ENCODE measurements around the gene PRKAA1. TPM values are rescaled to one million over a fixed set of nuclear protein-coding genes. Genes with fewer than 3 reads are reported as not detected.

Gene PRKAA1
- total and polyA plus RNA-seq, 4 donors, result 20.5 to 104 (median 76.2) TPM

GRCh38 chr5:40779561-40779960, 18.6 kb downstream of the PRKAA1 start:
- intact Hi-C loops (cut with DNase I), result no loop called here
- no peaks in the 10 kb centered on the region for H3K9me3 ChIP-seq (ENCODE audit: control insufficient read depth, low read length)
- H3K27me3 ChIP-seq (ENCODE audit: control insufficient read depth in 1 of 2, insufficient read depth in 2 of 2, low read length in 1 of 2), result no peaks in the 10 kb centered on the region
- peaks cover 0 to 3% of the 10 kb centered on the region in 2 donors for H3K36me3 ChIP-seq (ENCODE audit: control insufficient read depth in 1 of 2, insufficient read depth in 2 of 2, low read length in 1 of 2)
- peaks cover 0 to 1% of the 10 kb centered on the region in 2 donors for H3K4me1 ChIP-seq (ENCODE audit: control insufficient read depth in 1 of 2, insufficient read depth in 2 of 2, low read length in 2 of 2)
- WGBS, 2 donors, result 94% methylated on average over 6 of the region's 6 CpGs
- H3K4me3 ChIP-seq (ENCODE audit: low read length in 2 of 2), result no peak overlapping the region
- no peak for ATAC-seq (ENCODE audit: low FRiP score)
- no peak overlapping the region for H3K27ac ChIP-seq (ENCODE audit: low read depth in 1 of 2, low read length in 2 of 2)
- DNase-seq, result no peak

- H3K27me3 ChIP-seq (ENCODE audit: control insufficient read depth in 1 of 2, insufficient read depth in 2 of 2, low read length in 1 of 2), result no peaks in the 10 kb centered on the region
- 95 to 97% methylated on average over 1 of the region's 1 CpG for WGBS, 2 donors
- DNase-seq, result no peak
- peaks cover 0 to 1% of the 10 kb centered on the region in 2 donors for H3K4me1 ChIP-seq (ENCODE audit: control insufficient read depth in 1 of 2, insufficient read depth in 2 of 2, low read length in 2 of 2)
- no peak overlapping the region for H3K27ac ChIP-seq (ENCODE audit: low read depth in 1 of 2, low read length in 2 of 2)
- H3K36me3 ChIP-seq (ENCODE audit: control insufficient read depth in 1 of 2, insufficient read depth in 2 of 2, low read length in 1 of 2), result peaks cover 0 to 3% of the 10 kb centered on the region in 2 donors
- no peak overlapping the region for H3K4me3 ChIP-seq (ENCODE audit: low read length in 2 of 2)
- H3K9me3 ChIP-seq (ENCODE audit: control insufficient read depth, low read length), result no peaks in the 10 kb centered on the region
- intact Hi-C loops (cut with DNase I), result no loop called here
- no peak for ATAC-seq (ENCODE audit: low FRiP score)
Observed at GRCh38 chr5:40778133-40778532, 20.0 kb downstream of the PRKAA1 start.

- Histone ChIP-seq H3K4me1 (ENCODE audit: control insufficient read depth in 1 of 2, insufficient read depth in 2 of 2, low read length in 2 of 2) (no peaks in the 10 kb centered on the region), H3K27ac (ENCODE audit: low read depth in 1 of 2, low read length in 2 of 2) (no peak overlapping the region), H3K9me3 (ENCODE audit: control insufficient read depth, low read length) (no peaks in the 10 kb centered on the region), H3K27me3 (ENCODE audit: control insufficient read depth in 1 of 2, insufficient read depth in 2 of 2, low read length in 1 of 2) (no peaks in the 10 kb centered on the region), H3K36me3 (ENCODE audit: control insufficient read depth in 1 of 2, insufficient read depth in 2 of 2, low read length in 1 of 2) (peaks cover 0 to 3% of the 10 kb centered on the region in 2 donors), H3K4me3 (ENCODE audit: low read length in 2 of 2) (no peak overlapping the region)
- DNase-seq (no peak), ATAC-seq (ENCODE audit: low FRiP score) (no peak)
- intact Hi-C loops (cut with DNase I), result no loop called here
- WGBS, 2 donors, result 85 to 93% methylated on average over 1 of the region's 1 CpG
Observed at GRCh38 chr5:40776658-40776977, 21.6 kb downstream of the PRKAA1 start.

GRCh38 chr5:40775846-40776657, 22.1 kb downstream of the PRKAA1 start:
- no peak for DNase-seq
- 56 to 57% methylated on average over 6 of the region's 6 CpGs for WGBS, 2 donors
- no peak overlapping the region for H3K27ac ChIP-seq (ENCODE audit: low read depth in 1 of 2, low read length in 2 of 2)
- H3K4me3 ChIP-seq (ENCODE audit: low read length in 2 of 2), result no peak overlapping the region
- H3K4me1 ChIP-seq (ENCODE audit: control insufficient read depth in 1 of 2, insufficient read depth in 2 of 2, low read length in 2 of 2), result no peaks in the 10 kb centered on the region
- H3K27me3 ChIP-seq (ENCODE audit: control insufficient read depth in 1 of 2, insufficient read depth in 2 of 2, low read length in 1 of 2), result no peaks in the 10 kb centered on the region
- no peak for ATAC-seq (ENCODE audit: low FRiP score)
- peaks cover 0 to 3% of the 10 kb centered on the region in 2 donors for H3K36me3 ChIP-seq (ENCODE audit: control insufficient read depth in 1 of 2, insufficient read depth in 2 of 2, low read length in 1 of 2)
- intact Hi-C loops (cut with DNase I), result no loop called here
- no peaks in the 10 kb centered on the region for H3K9me3 ChIP-seq (ENCODE audit: control insufficient read depth, low read length)

GRCh38 chr5:40775085-40775845, 22.9 kb downstream of the PRKAA1 start:
- WGBS, 2 donors, result 60 to 83% methylated on average over 4 of the region's 4 CpGs
- DNase-seq (no peak), ATAC-seq (ENCODE audit: low FRiP score) (no peak)
- intact Hi-C loops (cut with DNase I), result no loop called here
- no peaks in the 10 kb centered on the region for H3K4me1 ChIP-seq (ENCODE audit: control insufficient read depth in 1 of 2, insufficient read depth in 2 of 2, low read length in 2 of 2)
- H3K36me3 ChIP-seq (ENCODE audit: control insufficient read depth in 1 of 2, insufficient read depth in 2 of 2, low read length in 1 of 2), result peaks cover 0 to 3% of the 10 kb centered on the region in 2 donors
- H3K4me3 ChIP-seq (ENCODE audit: low read length in 2 of 2), result no peak overlapping the region
- H3K27me3 ChIP-seq (ENCODE audit: control insufficient read depth in 1 of 2, insufficient read depth in 2 of 2, low read length in 1 of 2), result no peaks in the 10 kb centered on the region
- no peaks in the 10 kb centered on the region for H3K9me3 ChIP-seq (ENCODE audit: control insufficient read depth, low read length)
- no peak overlapping the region for H3K27ac ChIP-seq (ENCODE audit: low read depth in 1 of 2, low read length in 2 of 2)

GRCh38 chr5:40774623-40775022, 23.6 kb downstream of the PRKAA1 start:
- WGBS, 2 donors, result 92 to 93% methylated on average over 1 of the region's 1 CpG
- no peak for ATAC-seq (ENCODE audit: low FRiP score)
- peaks cover 0 to 3% of the 10 kb centered on the region in 2 donors for H3K36me3 ChIP-seq (ENCODE audit: control insufficient read depth in 1 of 2, insufficient read depth in 2 of 2, low read length in 1 of 2)

GRCh38 chr5:40770764-40771163, 27.4 kb downstream of the PRKAA1 start:
- no peaks in the 10 kb centered on the region for H3K36me3 ChIP-seq (ENCODE audit: control insufficient read depth in 1 of 2, insufficient read depth in 2 of 2, low read length in 1 of 2)
- H3K4me1 ChIP-seq (ENCODE audit: control insufficient read depth in 1 of 2, insufficient read depth in 2 of 2, low read length in 2 of 2), result no peaks in the 10 kb centered on the region
- no peak for DNase-seq
- no peaks in the 10 kb centered on the region for H3K27me3 ChIP-seq (ENCODE audit: control insufficient read depth in 1 of 2, insufficient read depth in 2 of 2, low read length in 1 of 2)
- WGBS, 2 donors, result 95 to 99% methylated on average over 5 of the region's 5 CpGs
- intact Hi-C loops (cut with DNase I), result no loop called here
- no peaks in the 10 kb centered on the region for H3K9me3 ChIP-seq (ENCODE audit: control insufficient read depth, low read length)
- H3K27ac ChIP-seq (ENCODE audit: low read depth in 1 of 2, low read length in 2 of 2), result no peak overlapping the region
- no peak for ATAC-seq (ENCODE audit: low FRiP score)
- H3K4me3 ChIP-seq (ENCODE audit: low read length in 2 of 2), result no peak overlapping the region

More at GRCh38 chr5:40774623-40775022, 23.6 kb downstream of the PRKAA1 start:
- H3K27me3 ChIP-seq (ENCODE audit: control insufficient read depth in 1 of 2, insufficient read depth in 2 of 2, low read length in 1 of 2), result no peaks in the 10 kb centered on the region
- intact Hi-C loops (cut with DNase I), result no loop called here
- no peak overlapping the region for H3K4me3 ChIP-seq (ENCODE audit: low read length in 2 of 2)
- H3K4me1 ChIP-seq (ENCODE audit: control insufficient read depth in 1 of 2, insufficient read depth in 2 of 2, low read length in 2 of 2), result no peaks in the 10 kb centered on the region
- no peaks in the 10 kb centered on the region for H3K9me3 ChIP-seq (ENCODE audit: control insufficient read depth, low read length)
- H3K27ac ChIP-seq (ENCODE audit: low read depth in 1 of 2, low read length in 2 of 2), result no peak overlapping the region
- no peak for DNase-seq

GRCh38 chr5:40762705-40763104, 35.5 kb downstream of the PRKAA1 start:
- intact Hi-C loops (cut with DNase I), result no loop called here
- Histone ChIP-seq H3K27me3 (ENCODE audit: control insufficient read depth in 1 of 2, insufficient read depth in 2 of 2, low read length in 1 of 2) (no peaks in the 10 kb centered on the region), H3K27ac (ENCODE audit: low read depth in 1 of 2, low read length in 2 of 2) (no peak overlapping the region), H3K4me1 (ENCODE audit: control insufficient read depth in 1 of 2, insufficient read depth in 2 of 2, low read length in 2 of 2) (no peaks in the 10 kb centered on the region), H3K9me3 (ENCODE audit: control insufficient read depth, low read length) (no peaks in the 10 kb centered on the region), H3K4me3 (ENCODE audit: low read length in 2 of 2) (no peak overlapping the region), H3K36me3 (ENCODE audit: control insufficient read depth in 1 of 2, insufficient read depth in 2 of 2, low read length in 1 of 2) (peaks cover 2 to 4% of the 10 kb centered on the region in 2 donors)
- WGBS, 2 donors, result 70 to 74% methylated on average over 2 of the region's 2 CpGs
- DNase-seq (no peak), ATAC-seq (ENCODE audit: low FRiP score) (no peak)
